D721Med (cell line): Measurements from ENCODE around the gene FAM114A2.
"Not testable (repeated sequence)": the region's sequence is repeated elsewhere in the genome, so short reads cannot be mapped to it uniquely, and the experiment has no call there.

ENCODE experiments used
- DNase-seq: peaks from one replicate; pipeline ENCODE4 v3.0.0; 2011; ENCODE audit warnings: low spot score; ENCODE audit not compliant: insufficient read length
- FAIRE-seq: peaks from 2 replicates; lab custom pipeline; 2011; peaks lifted over from hg19 to GRCh38; lab: Jason Lieb, UNC
- TF ChIP-seq, protein P1 (sequence below): IDR thresholded peaks from 2 replicates; pipeline ENCODE4 v1.5.1; 2012; ENCODE audit warnings: mild to moderate bottlenecking, control low read depth; ENCODE audit not compliant: insufficient read depth; ENCODE audit errors: missing control alignments

Gene FAM114A2

DNA sequence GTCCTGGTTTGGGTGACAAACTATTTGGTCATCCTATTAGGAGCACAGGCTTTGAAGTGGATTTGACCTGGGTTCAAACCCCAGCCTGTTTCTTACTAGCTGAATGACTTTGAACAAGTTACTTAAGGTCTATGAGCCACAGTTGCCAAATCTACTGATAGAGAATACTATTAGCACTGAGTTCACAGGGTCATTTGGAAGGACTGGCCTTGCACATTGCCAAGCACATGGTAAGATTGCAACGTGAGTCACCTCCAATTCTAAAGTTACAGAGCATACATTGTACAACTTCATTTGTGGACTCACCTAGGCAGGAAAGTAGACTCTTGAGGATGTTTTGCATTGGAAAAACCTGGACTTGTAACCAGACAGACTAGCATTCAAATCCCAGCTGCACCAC is 39.0 kb upstream of the FAM114A2 start:
- TF ChIP-seq, protein P1, sequence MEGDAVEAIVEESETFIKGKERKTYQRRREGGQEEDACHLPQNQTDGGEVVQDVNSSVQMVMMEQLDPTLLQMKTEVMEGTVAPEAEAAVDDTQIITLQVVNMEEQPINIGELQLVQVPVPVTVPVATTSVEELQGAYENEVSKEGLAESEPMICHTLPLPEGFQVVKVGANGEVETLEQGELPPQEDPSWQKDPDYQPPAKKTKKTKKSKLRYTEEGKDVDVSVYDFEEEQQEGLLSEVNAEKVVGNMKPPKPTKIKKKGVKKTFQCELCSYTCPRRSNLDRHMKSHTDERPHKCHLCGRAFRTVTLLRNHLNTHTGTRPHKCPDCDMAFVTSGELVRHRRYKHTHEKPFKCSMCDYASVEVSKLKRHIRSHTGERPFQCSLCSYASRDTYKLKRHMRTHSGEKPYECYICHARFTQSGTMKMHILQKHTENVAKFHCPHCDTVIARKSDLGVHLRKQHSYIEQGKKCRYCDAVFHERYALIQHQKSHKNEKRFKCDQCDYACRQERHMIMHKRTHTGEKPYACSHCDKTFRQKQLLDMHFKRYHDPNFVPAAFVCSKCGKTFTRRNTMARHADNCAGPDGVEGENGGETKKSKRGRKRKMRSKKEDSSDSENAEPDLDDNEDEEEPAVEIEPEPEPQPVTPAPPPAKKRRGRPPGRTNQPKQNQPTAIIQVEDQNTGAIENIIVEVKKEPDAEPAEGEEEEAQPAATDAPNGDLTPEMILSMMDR, result no peak
- DNase-seq (no peak), FAIRE-seq (no peak)

DNA sequence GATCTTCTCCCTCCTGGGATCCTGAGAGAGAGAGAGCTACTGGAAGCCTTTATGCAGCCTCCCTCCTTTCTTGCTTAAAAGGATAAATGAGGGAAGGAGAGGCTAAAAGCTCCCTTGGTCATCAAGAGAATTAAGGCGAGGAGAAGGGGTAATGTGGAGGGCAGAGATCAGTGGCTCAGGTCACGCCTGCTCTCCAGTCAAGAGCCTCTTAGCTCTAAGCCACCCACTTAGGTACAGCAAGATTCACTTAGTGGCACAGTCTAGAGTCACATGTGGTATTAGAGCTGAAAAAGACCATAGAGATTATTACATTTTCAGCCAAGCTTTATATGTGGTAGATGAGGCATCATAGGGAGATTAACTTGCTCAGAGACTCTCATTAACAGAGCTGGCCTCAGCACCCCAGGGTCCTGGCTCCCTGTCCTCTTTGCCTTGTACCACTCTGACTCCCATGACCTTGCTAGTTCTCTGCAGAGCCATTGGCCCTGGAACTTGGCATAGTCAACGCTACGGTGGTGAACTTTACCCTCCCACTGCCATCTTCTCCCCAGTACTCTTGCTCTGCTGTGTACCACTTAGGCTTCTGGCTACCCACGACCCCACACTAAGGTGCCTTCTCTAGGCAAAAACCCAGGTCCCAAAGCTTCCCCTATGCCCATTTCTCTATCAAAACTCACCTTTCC is 37.7 kb upstream of the FAM114A2 start:
- TF ChIP-seq, protein P1, result no peak
- no peak for FAIRE-seq
- DNase-seq, result no peak

DNA sequence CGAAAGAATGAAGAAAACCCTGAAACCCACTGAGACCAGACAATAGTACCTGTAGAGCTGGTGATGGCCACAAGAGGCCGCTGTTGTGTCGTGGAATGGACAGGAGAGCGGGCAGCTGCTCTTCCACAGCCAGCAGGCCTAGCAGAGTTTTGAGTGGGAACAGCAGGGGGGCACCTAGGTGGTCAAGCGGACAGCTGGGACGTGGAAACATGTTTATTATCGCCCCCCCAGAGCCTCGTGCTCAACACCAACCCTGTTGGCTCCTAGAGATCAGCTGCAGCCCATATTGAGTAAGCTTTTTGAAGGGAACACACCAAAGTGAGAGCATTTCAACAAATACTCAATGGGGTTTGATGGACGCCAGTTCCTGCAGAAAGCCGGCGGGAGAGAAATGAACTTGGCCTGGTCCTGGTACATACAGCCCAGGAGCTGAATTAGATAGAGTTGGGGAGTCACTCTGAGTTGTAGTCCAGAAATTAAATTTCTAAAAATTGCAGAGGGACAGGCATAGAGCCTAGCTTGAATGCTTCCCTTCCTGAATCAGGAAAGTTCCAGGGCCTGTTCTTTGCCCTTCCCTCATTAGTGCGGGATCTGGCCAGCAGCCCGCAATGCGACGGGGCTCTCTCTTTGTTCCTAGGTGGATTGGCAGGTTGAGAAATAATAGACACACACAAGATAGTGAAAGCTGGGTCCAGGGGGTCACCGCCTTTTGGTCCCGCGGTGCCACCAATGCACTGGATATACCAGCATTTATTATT is 33.9 kb upstream of the FAM114A2 start:
- TF ChIP-seq, protein P1, result peak; percentile 99
- no peak for FAIRE-seq
- peak; percentile 38 for DNase-seq

DNA sequence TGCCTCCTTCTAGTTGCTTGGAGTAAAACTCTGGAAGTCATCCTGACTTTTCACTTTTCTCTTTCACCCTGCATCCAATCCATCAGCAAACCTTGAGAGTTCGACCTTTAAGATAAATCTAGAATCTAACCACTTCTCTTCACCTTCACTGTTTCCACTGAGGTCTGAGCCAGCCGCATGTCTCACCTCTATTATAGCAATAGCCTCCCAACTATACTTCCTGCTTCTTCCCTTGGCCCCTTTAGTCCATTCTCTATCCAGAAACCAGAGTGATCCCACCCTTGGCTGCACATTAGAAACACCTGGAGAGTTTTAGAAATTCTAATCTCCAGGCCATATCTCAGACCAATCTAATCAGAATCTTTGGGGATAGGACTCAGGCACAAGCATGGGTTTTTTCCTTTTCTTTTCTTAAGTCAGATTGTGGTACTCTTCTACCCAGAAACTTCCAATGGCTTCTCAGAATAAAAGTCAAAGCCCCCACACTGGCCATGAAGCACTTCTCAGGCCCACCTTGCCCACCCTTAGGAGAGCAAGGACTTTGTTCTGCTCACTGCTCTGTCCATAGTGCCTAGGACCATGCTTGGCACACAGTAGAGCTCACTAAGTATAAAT is 33.2 kb upstream of the FAM114A2 start:
- TF ChIP-seq, protein P1, result no peak
- DNase-seq, result no peak
- FAIRE-seq, result no peak

DNA sequence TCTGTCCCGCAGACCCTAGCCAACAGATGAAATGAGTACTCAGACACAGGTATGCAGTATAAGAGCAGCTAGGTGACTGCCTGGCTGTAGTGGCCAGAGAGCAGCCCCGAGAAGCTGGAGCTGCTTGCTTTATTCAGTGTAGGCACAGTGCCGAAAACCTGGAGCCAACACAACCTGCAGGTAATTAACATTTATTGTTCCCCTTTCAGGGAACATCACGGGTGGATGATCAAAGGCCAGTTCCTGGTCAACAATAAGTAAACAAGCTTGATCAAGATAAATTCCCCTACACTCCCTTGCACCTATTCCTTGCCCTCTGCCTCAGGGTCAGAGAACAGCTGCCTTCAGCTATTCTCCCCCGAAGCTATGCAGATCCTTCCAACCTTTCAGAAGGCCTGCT is 31.1 kb upstream of the FAM114A2 start:
- not testable (repeated sequence) for DNase-seq, FAIRE-seq

DNA sequence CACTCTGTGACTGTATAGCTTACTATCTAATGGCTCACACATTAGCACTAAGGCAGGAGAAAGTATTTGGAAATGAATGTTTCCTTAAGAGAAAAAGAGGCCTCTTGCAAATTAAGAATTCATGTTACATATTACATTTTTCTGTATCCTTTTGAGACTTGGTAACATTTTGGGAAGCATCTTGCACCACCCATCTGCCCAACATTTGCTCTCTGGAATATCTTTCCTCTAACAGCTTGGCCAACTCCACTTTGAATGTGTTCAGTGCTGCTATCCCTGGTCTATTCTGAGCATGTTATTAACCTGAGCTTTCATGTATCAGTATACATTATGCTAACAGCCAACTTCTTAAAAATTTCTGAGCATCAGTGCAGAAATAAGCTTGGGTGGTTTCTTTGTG is 27.3 kb upstream of the FAM114A2 start:
- DNase-seq (no peak), FAIRE-seq (no peak)
- TF ChIP-seq, protein P1, result no peak

DNA sequence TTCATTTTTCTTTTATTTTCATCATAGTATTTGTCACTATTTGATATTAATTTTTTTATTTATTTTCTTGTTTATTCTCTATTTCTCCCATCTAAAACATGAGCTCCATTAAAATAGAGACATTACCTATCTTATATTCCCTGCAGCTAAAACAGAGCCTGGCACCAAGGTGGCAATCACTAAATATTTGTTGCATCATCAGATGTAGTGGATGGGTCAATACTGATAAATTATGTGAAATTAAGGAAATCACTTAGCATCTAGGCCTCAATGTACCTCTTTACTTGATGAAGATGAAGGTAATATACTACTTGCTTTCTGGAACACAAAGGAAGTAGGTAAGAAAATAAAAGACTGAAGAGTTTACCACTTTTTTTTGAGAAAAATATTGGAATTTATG is 24.7 kb upstream of the FAM114A2 start:
- TF ChIP-seq, protein P1, result no peak
- FAIRE-seq, result no peak
- DNase-seq, result no peak
